GM12878 (cell line): Measurements from ENCODE around the gene ZNF618. TPM values are rescaled to one million over a fixed set of nuclear protein-coding genes. Genes with fewer than 3 reads are reported as not detected.

Source experiments
- ATAC-seq: fragments of 200-7000 bp; cut with Tn5 transposase; 3 replicates; pipeline ENCODE4 v1.9.1; 2020; ENCODE audit warnings: mild to moderate bottlenecking, moderate library complexity
- BruUV-seq: library from RNA; stranded (reverse); fragments of 400-500 nt; replicated peaks from 2 replicates; lab custom pipeline; 2021; lab: Mats Ljungman, UMichigan
- CTCF ChIA-PET: fragments of 300-600 bp; sonication (Branson Sonifier 250); formaldehyde crosslinking; extraction: SDS; loops from one replicate; lab custom pipeline; 2021; ENCODE audit warnings: inconsistent platforms; lab: Yijun Ruan, JAX
- POLR2A ChIA-PET: fragments of 350-600 bp; formaldehyde crosslinking; extraction: SDS; loops from one replicate; lab custom pipeline; 2021; ENCODE audit warnings: inconsistent platforms; lab: Charles Lee
- RAD21 ChIA-PET: fragments of 300-600 bp; sonication (Branson Sonifier 250); formaldehyde crosslinking; loops from one replicate; lab custom pipeline; 2023; ENCODE audit warnings: antibody characterized with exemption; ENCODE audit not compliant: unreplicated experiment; lab: Charles Lee
- SMC1A ChIA-PET: fragments of 300-600 bp; sonication (Branson Sonifier 250); formaldehyde crosslinking; loops from one replicate; lab custom pipeline; 2023; ENCODE audit not compliant: unreplicated experiment, uncharacterized antibody; lab: Charles Lee
- DNase-seq: peaks from one replicate; pipeline ENCODE4 v3.0.0-alpha.2; 2011; ENCODE audit warnings: low read depth, low spot score
- FAIRE-seq: peaks from 3 replicates; lab custom pipeline; 2011; peaks lifted over from hg19 to GRCh38; lab: Jason Lieb, UNC
- H2AFZ ChIP-seq: 2 replicates; pipeline ENCODE4 v1.6.0; 2011; ENCODE audit warnings: low read depth, low read length, control low read depth; ENCODE audit not compliant: control insufficient read depth
- H3K27ac ChIP-seq: 2 replicates; pipeline ENCODE4 v1.5.1; 2011; ENCODE audit warnings: control low read depth; ENCODE audit not compliant: control insufficient read depth, insufficient read depth
- H3K27me3 ChIP-seq, 2 experiments: replicated peaks in 1 of 2; 2 replicates each; pipeline versions ENCODE4 v1.6.0 to v1.6.1; 2011; ENCODE audit warnings: low read length in 1 of 2; ENCODE audit not compliant: control insufficient read depth in 2 of 2, insufficient read depth in 2 of 2
- H3K36me3 ChIP-seq, 2 experiments: 2 replicates each; pipeline ENCODE4 v1.5.1; 2011; ENCODE audit warnings: low read length in 1 of 2; ENCODE audit not compliant: control insufficient read depth in 2 of 2, insufficient read depth in 2 of 2
- H3K4me1 ChIP-seq: 2 replicates; pipeline ENCODE4 v1.6.1; 2011; ENCODE audit warnings: mild to moderate bottlenecking, low read length, moderate library complexity, mixed read lengths; ENCODE audit not compliant: control insufficient read depth, insufficient read depth
- H3K4me2 ChIP-seq: 2 replicates; pipeline ENCODE4 v1.6.0; 2011; ENCODE audit warnings: control low read depth; ENCODE audit not compliant: control insufficient read depth, insufficient read depth
- H3K4me3 ChIP-seq: fragments of 200-600 bp; sonication (generic); 2 replicates; pipeline ENCODE4 v1.5.1; 2016
- H3K79me2 ChIP-seq: 2 replicates; pipeline ENCODE4 v1.6.0; 2011; ENCODE audit warnings: low read length; ENCODE audit not compliant: control insufficient read depth, insufficient read depth
- H3K9ac ChIP-seq: 2 replicates; pipeline ENCODE4 v1.8.0; 2011; ENCODE audit warnings: low read length, control low read depth, mixed read lengths; ENCODE audit not compliant: control insufficient read depth, insufficient read depth
- H3K9me3 ChIP-seq: replicated peaks from 3 replicates; pipeline ENCODE4 v1.5.1; 2011; ENCODE audit warnings: mild to moderate bottlenecking, low read length; ENCODE audit not compliant: control insufficient read depth, insufficient read depth
- H4K20me1 ChIP-seq: 2 replicates; pipeline ENCODE4 v1.6.0; 2011; ENCODE audit not compliant: control insufficient read depth, insufficient read depth
- MEF2B ChIP-seq: fragments of 450-650 bp; IDR thresholded peaks from 2 replicates; pipeline ENCODE4 v1.6.1; 2018; ENCODE audit warnings: mild to moderate bottlenecking, moderate library complexity; ENCODE audit not compliant: partially characterized antibody, poor library complexity, severe bottlenecking
- NFXL1 ChIP-seq: fragments of 450-650 bp; IDR thresholded peaks from 2 replicates; pipeline ENCODE4 v1.6.1; 2017; ENCODE audit warnings: antibody characterized with exemption, mild to moderate bottlenecking, borderline replicate concordance
- NFYA ChIP-seq: IDR thresholded peaks from 2 replicates; pipeline ENCODE4 v1.6.1; 2011; ENCODE audit warnings: low read depth, mild to moderate bottlenecking, low read length, improper control_type of control experiment, borderline replicate concordance
- ZBTB40 ChIP-seq: fragments of 450-650 bp; IDR thresholded peaks from 2 replicates; pipeline ENCODE4 v1.6.1; 2016; ENCODE audit warnings: mild to moderate bottlenecking, moderate library complexity, borderline replicate concordance
- WGBS: methylation state at CpG from one replicate; pipeline ENCODE4 v1.1.6; 2016; ENCODE audit warnings: low lambda C conversion rate; ENCODE audit not compliant: insufficient replicate concordance, insufficient coverage; ENCODE audit errors: missing lambda C conversion rate; 5-methylcytosine and 5-hydroxymethylcytosine counted together
- in situ Hi-C: fragments of 300-500 bp; cut with MboI; formaldehyde crosslinking; loops from 9 replicates; pipeline ENCODE4 v1.14.3; 2018; ENCODE audit warnings: mixed read lengths
- intact Hi-C: fragments of 100-400 bp; cut with micrococcal nuclease; formaldehyde crosslinking; loops from one replicate; pipeline ENCODE4 v1.14.2; 2022; ENCODE audit not compliant: unreplicated experiment
- polyA plus RNA-seq, 11 experiments: library from polyadenylated mRNA; depleted of rRNA in 4 of 11; unstranded in 6 of 11; stranded (reverse) in 5 of 11; fragments of >200 nt; fragmentation: Nextera tagmentation in 4 of 11; fragmentation: Illumina TruSeq in 1 of 11; extraction: Ambion mirVana in 4 of 11; extraction: Trizol in 1 of 11; gene quantifications; 1 replicate in 1 of 11; 2 replicates in 10 of 11; pipeline versions ENCODE4 v1.2.1 to v1.2.3, GENCODE V29; 2011 to 2016; ENCODE audit warnings: inconsistent platforms in 2 of 11, missing spikeins in 2 of 11, low read depth in 1 of 11
- total RNA-seq, 4 experiments: library from RNA; depleted of rRNA in 3 of 4; stranded (reverse); fragments of >200 nt in 3 of 4; fragmentation: Illumina TruSeq in 1 of 4; extraction: Trizol in 1 of 4; gene quantifications; 2 replicates each; pipeline versions ENCODE4 v1.2.1 to v1.2.3, GENCODE V29; 2013 to 2021

ZNF618 gene
- total and polyA plus RNA-seq, 10 of the 15 experiments (the other 5 are each of a cell fraction or from before 2014, with no cell fraction given) = 0.01 to 0.24 (median 0.06) TPM; not detected in 2

- no peak overlapping the region for H3K4me2 ChIP-seq
- no peaks in the 10 kb centered on the region for H3K27me3 ChIP-seq
- SMC1A ChIA-PET = no interaction called here
- DNase-seq (no peak), ATAC-seq (no peak), FAIRE-seq (no peak)
- TF ChIP-seq NFYA (no peak), MEF2B (no peak), NFXL1 (no peak), ZBTB40 (no peak)
- no peak overlapping the region for H2AFZ ChIP-seq
- in situ Hi-C loops (no loop called here), intact Hi-C loops (no loop called here)
- WGBS = 0% methylated on average over 1 of the region's 1 CpG
- H3K9ac ChIP-seq = no peak overlapping the region
- RAD21 ChIA-PET = no interaction called here
- no TSS peak for BruUV-seq
- no peaks in the 10 kb centered on the region for H3K4me1 ChIP-seq
- 0 out of 3 replicates have a peak, but pooled peaks cover 2% of the 10 kb centered on the region for H3K9me3 ChIP-seq
- H3K4me3 ChIP-seq = no peak overlapping the region
- H4K20me1 ChIP-seq = no peaks in the 10 kb centered on the region
- H3K27ac ChIP-seq = no peak overlapping the region
- H3K36me3 ChIP-seq = no peaks in the 10 kb centered on the region
- CTCF ChIA-PET = no interaction called here
- POLR2A ChIA-PET = no interaction called here
- H3K79me2 ChIP-seq = no peaks in the 10 kb centered on the region
These were observed 50.1 kb downstream of the ZNF618 start for GRCh38 chr9:113926211-113926610.
